Measurements from ENCODE around the gene PANK2.
"Not testable (repeated sequence)": the region's sequence is repeated elsewhere in the genome, so short reads cannot be mapped to it uniquely, and the experiment has no call there.

Gene PANK2

GRCh38 chr20:3946666-3947065 is 57.5 kb downstream of the PANK2 start:
- H3K27me3 Mint-ChIP-seq; H3K4me3 Mint-ChIP-seq; ATAC-seq (replicated peaks; ENCODE audit: extremely low read depth, poor library complexity, severe bottlenecking); H3K27ac Mint-ChIP-seq (ENCODE audit: low read depth); DNase-seq (ENCODE audit: low spot score in 2 of 2); H3K9me3 Mint-ChIP-seq; H3K4me1 Mint-ChIP-seq; H3K36me3 Mint-ChIP-seq (ENCODE audit: insufficient read depth): not testable (repeated sequence)

- Mint-ChIP-seq H3K36me3 (ENCODE audit: insufficient read depth) (peaks cover 6% of the 10 kb centered on the region), H3K27ac (ENCODE audit: low read depth) (no peak overlapping the region), H3K4me3 (no peak overlapping the region), H3K9me3 (no peaks in the 10 kb centered on the region), H3K27me3 (no peaks in the 10 kb centered on the region), H3K4me1 (no peaks in the 10 kb centered on the region)
- ATAC-seq (replicated peaks; ENCODE audit: extremely low read depth, poor library complexity, severe bottlenecking) (no peak), DNase-seq (ENCODE audit: low spot score in 2 of 2) (no peak)
These were observed 75.5 kb downstream of the PANK2 start for GRCh38 chr20:3964719-3965118.

- Mint-ChIP-seq H3K9me3 (no peaks in the 10 kb centered on the region), H3K27me3 (no peaks in the 10 kb centered on the region), H3K27ac (ENCODE audit: low read depth) (no peak overlapping the region), H3K4me1 (peaks cover 12% of the 10 kb centered on the region), H3K4me3 (no peak overlapping the region), H3K36me3 (ENCODE audit: insufficient read depth) (peaks cover 6% of the 10 kb centered on the region)
- no peak for DNase-seq (ENCODE audit: low spot score in 2 of 2)
- no peak for ATAC-seq (replicated peaks; ENCODE audit: extremely low read depth, poor library complexity, severe bottlenecking)
These were observed 77.4 kb downstream of the PANK2 start for GRCh38 chr20:3966571-3966970.

GRCh38 chr20:3970016-3970415 is 80.8 kb downstream of the PANK2 start:
- H3K4me1 Mint-ChIP-seq = peaks cover 26% of the 10 kb centered on the region
- no peak for DNase-seq (ENCODE audit: low spot score in 2 of 2)
- peaks cover 8% of the 10 kb centered on the region for H3K36me3 Mint-ChIP-seq (ENCODE audit: insufficient read depth)
- no peak overlapping the region for H3K4me3 Mint-ChIP-seq
- no peak overlapping the region for H3K27ac Mint-ChIP-seq (ENCODE audit: low read depth)
- no peaks in the 10 kb centered on the region for H3K27me3 Mint-ChIP-seq
- no peak for ATAC-seq (replicated peaks; ENCODE audit: extremely low read depth, poor library complexity, severe bottlenecking)
- no peaks in the 10 kb centered on the region for H3K9me3 Mint-ChIP-seq

- no peaks in the 10 kb centered on the region for H3K9me3 Mint-ChIP-seq
- no peak overlapping the region for H3K4me3 Mint-ChIP-seq
- H3K27me3 Mint-ChIP-seq = no peaks in the 10 kb centered on the region
- no peak overlapping the region for H3K27ac Mint-ChIP-seq (ENCODE audit: low read depth)
- ATAC-seq (replicated peaks; ENCODE audit: extremely low read depth, poor library complexity, severe bottlenecking) (no peak), DNase-seq (ENCODE audit: low spot score in 2 of 2) (no peak)
- H3K36me3 Mint-ChIP-seq (ENCODE audit: insufficient read depth) = peaks cover 8% of the 10 kb centered on the region
- peaks cover 27% of the 10 kb centered on the region for H3K4me1 Mint-ChIP-seq
These were observed 82.0 kb downstream of the PANK2 start for GRCh38 chr20:3971145-3971544.

DNA sequence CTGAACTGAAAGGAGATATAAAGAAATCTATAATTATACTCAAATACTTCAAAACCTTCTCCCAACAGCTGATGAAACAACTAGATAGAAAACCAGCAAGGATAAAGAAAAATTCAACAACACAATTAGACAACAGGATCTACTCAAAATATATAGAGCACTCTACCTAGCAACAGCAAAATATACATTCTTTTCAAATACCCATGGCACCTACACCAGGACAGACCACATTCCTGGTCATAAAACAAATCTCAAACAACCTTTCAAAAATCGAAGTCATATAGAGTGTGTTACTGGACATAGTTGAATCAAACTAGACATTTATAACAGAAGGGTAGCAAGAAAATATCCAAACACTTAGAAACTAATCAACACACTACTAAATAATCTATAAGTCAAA is 83.0 kb downstream of the PANK2 start:
- H3K4me3 Mint-ChIP-seq = no peak overlapping the region
- H3K36me3 Mint-ChIP-seq (ENCODE audit: insufficient read depth) = peaks cover 8% of the 10 kb centered on the region
- no peaks in the 10 kb centered on the region for H3K27me3 Mint-ChIP-seq
- H3K9me3 Mint-ChIP-seq = no peaks in the 10 kb centered on the region
- H3K27ac Mint-ChIP-seq (ENCODE audit: low read depth) = no peak overlapping the region
- H3K4me1 Mint-ChIP-seq = peaks cover 27% of the 10 kb centered on the region
- ATAC-seq (replicated peaks; ENCODE audit: extremely low read depth, poor library complexity, severe bottlenecking) (no peak), DNase-seq (ENCODE audit: low spot score in 2 of 2) (no peak)

DNA sequence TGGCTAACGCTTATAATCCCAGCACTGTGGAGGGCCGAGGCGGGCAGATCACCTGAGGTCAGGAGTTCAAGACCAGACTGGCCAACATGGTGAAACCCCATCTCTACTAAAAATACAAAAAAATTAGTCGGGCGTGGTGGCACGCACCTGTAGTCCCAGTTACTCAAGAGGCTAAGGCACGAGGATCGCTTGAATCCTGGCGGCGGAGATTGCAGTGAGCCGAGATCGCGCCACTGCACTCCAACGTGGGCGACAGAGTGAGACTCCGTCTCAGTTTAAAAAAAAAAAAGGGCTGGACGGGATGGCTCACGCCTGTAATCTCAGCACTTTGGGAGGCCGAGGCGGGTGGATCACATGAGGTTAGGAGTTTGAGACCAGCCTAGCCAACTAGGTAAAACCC is 83.4 kb downstream of the PANK2 start:
- not testable (repeated sequence) for ATAC-seq (replicated peaks; ENCODE audit: extremely low read depth, poor library complexity, severe bottlenecking); H3K9me3 Mint-ChIP-seq; H3K27me3 Mint-ChIP-seq; H3K27ac Mint-ChIP-seq (ENCODE audit: low read depth); DNase-seq (ENCODE audit: low spot score in 2 of 2); H3K4me3 Mint-ChIP-seq; H3K36me3 Mint-ChIP-seq (ENCODE audit: insufficient read depth)
- peaks cover 27% of the 10 kb centered on the region for H3K4me1 Mint-ChIP-seq

GRCh38 chr20:3973705-3974104 is 84.5 kb downstream of the PANK2 start:
- H3K27ac Mint-ChIP-seq (ENCODE audit: low read depth) = no peak overlapping the region
- DNase-seq (ENCODE audit: low spot score in 2 of 2) (no peak), ATAC-seq (replicated peaks; ENCODE audit: extremely low read depth, poor library complexity, severe bottlenecking) (no peak)
- peaks cover 27% of the 10 kb centered on the region for H3K4me1 Mint-ChIP-seq
- H3K4me3 Mint-ChIP-seq = no peak overlapping the region
- H3K27me3 Mint-ChIP-seq = no peaks in the 10 kb centered on the region
- no peaks in the 10 kb centered on the region for H3K9me3 Mint-ChIP-seq
- peaks cover 6% of the 10 kb centered on the region for H3K36me3 Mint-ChIP-seq (ENCODE audit: insufficient read depth)

GRCh38 chr20:3976511-3976910 is 87.3 kb downstream of the PANK2 start:
- H3K4me3 Mint-ChIP-seq = no peak overlapping the region
- ATAC-seq (replicated peaks; ENCODE audit: extremely low read depth, poor library complexity, severe bottlenecking) (no peak), DNase-seq (ENCODE audit: low spot score in 2 of 2) (no peak)
- no peaks in the 10 kb centered on the region for H3K27me3 Mint-ChIP-seq
- no peak overlapping the region for H3K27ac Mint-ChIP-seq (ENCODE audit: low read depth)
- peaks cover 4% of the 10 kb centered on the region for H3K36me3 Mint-ChIP-seq (ENCODE audit: insufficient read depth)
- H3K4me1 Mint-ChIP-seq = peaks cover 31% of the 10 kb centered on the region
- H3K9me3 Mint-ChIP-seq = no peaks in the 10 kb centered on the region
